ENCODE measurements around the gene HDLBP.
"Not testable (repeated sequence)": the region's sequence is repeated elsewhere in the genome, so short reads cannot be mapped to it uniquely, and the experiment has no call there.

HDLBP gene

DNA sequence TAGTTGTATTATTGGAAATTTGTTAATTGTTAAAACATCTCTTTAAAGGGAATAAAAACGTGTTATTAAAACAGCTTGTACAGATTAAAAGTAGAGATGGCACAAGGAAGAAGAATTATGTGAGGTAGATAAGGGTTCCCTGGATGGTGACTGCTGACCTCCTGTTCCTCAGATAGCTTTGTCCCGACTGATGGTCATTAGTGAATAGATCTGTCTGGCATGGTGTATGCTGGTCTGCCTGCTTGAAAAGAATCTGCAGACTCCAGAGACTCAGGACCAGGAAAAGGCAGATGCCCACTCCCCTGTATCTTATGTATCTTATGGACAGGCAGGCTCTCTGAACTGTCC, 35.0 kb upstream of the HDLBP start:
- H3K4me3 ChIP-seq (ENCODE audit: low read length) = no peak overlapping the region
- TF ChIP-seq ZNF274 (IDR thresholded peaks at IDR 0.05; ENCODE audit: low read depth, low read length) = no peak

DNA sequence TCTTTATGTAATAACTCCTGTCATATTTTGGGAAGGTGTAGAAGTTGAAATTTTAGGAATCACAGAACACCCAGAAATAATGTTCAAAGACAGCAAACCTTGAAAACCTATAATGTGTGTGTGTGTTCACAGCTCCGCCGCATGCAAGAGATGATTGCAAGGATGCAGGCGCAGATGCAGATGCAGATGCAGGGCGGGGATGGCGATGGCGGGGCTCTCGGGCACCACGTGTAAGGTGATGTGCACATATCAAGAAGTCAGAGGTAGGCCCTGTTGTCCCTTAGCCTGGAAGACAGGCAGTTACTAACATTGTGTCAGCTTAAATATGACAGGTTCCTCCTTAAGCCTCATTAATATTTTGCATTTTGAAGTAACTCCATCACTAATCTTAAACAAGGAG, 34.5 kb upstream of the HDLBP start:
- no peak for TF ChIP-seq ZNF274 (IDR thresholded peaks at IDR 0.05; ENCODE audit: low read depth, low read length)
- H3K4me3 ChIP-seq (ENCODE audit: low read length) = no peak overlapping the region

- H3K4me3 ChIP-seq (ENCODE audit: low read length) = no peak overlapping the region
- no peak for TF ChIP-seq ZNF274 (IDR thresholded peaks at IDR 0.05; ENCODE audit: low read depth, low read length)
Observed at GRCh38 chr2:241344925-241345651, 29.6 kb upstream of the HDLBP start.

GRCh38 chr2:241340631-241341163, 25.2 kb upstream of the HDLBP start:
- H3K4me3 ChIP-seq (ENCODE audit: low read length) = no peak overlapping the region
- TF ChIP-seq ZNF274 (IDR thresholded peaks at IDR 0.05; ENCODE audit: low read depth, low read length) = no peak

GRCh38 chr2:241339839-241340630, 24.6 kb upstream of the HDLBP start:
- TF ChIP-seq ZNF274 (IDR thresholded peaks at IDR 0.05; ENCODE audit: low read depth, low read length) = no peak
- no peak overlapping the region for H3K4me3 ChIP-seq (ENCODE audit: low read length)

- no peak overlapping the region for H3K4me3 ChIP-seq (ENCODE audit: low read length)
- TF ChIP-seq ZNF274 (IDR thresholded peaks at IDR 0.05; ENCODE audit: low read depth, low read length) = no peak
Observed at GRCh38 chr2:241334813-241335212, 19.3 kb upstream of the HDLBP start.

DNA sequence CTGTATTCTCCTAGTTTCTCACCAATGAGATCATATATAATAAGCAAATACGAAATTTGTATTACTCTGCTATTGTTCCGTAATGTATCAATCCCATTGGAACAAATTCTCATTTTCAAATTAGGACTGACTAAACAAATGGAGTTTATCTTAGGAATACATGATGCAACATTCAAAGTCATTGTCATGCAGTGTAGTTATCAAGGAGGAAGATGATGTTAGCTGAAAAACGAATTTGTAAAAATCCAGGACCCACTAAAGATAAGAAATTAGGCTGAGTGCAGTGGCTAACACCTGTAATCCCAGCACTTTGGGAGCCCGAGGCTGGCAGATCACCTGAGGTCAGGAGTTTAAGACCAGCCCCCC, 15.1 kb upstream of the HDLBP start:
- no peak for TF ChIP-seq ZNF274 (IDR thresholded peaks at IDR 0.05; ENCODE audit: low read depth, low read length)

DNA sequence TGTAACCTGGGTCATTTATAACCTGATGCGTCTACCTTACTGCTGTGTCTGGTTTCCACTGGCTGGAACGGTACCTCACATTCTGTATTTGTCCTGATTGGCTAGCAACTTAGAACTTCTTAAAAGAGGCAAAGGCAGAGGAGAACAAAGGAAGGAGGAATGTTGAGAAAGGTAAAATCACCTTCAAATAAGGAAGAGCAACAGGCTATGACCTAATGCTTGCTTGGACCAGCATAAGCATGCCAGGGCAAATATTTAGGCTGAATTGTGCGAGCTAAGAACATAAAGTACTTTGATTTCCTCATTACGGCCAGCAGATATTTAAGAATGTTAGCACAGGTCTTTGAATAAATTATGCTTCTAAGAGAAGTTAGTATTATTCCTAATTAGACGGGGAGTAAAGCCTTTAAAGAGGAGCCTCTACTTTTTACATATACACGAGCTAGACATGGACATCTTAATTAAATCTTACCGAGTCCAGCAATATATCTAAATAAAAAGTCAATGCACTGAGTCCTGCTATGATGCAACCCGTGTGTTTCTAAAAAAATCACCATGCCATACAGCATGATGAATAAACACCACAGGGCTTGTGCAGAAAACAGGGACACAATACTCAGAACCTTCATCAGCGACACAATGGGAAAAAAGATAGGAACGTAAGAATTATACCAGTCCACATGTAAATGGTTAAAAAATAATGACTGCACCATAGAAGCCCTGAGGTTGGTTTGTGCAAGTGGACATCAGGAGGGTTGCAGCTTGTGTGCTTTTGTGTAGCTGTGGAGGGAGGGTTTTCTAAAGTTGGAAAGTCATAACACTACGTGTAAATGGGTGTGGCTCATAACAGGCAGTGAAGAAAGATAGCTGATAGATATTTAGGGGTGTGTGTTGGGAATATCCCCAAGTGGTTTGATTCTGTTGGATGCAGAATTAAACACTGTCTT, 14.5 kb upstream of the HDLBP start:
- no peak for TF ChIP-seq ZNF274 (IDR thresholded peaks at IDR 0.05; ENCODE audit: low read depth, low read length)
- H3K4me3 ChIP-seq (ENCODE audit: low read length) = no peak overlapping the region

More for the DNA sequence above, 15.1 kb upstream of the HDLBP start:
- no peak overlapping the region for H3K4me3 ChIP-seq (ENCODE audit: low read length)

DNA sequence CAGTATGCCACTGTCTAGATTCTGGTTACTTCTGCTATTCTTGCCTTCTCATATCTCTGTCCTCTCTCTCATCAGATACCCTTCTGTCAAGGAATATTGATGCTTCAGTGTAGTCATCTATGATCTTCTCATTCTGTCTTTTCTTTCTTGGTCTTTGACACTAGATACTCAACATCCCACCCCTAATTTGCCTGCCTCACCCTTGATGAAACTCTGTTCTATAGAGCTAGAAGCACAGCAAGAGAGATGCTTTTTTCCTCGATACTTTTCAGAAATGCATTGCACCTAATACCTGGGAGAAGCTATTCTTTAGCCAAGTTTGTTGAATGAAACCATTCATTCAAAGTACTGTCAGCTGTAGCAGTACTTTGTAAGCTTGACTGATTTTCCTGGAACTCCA, 9.8 kb upstream of the HDLBP start:
- H3K4me3 ChIP-seq (ENCODE audit: low read length) = no peak overlapping the region
- TF ChIP-seq ZNF274 (IDR thresholded peaks at IDR 0.05; ENCODE audit: low read depth, low read length) = no peak

- no peak overlapping the region for H3K4me3 ChIP-seq (ENCODE audit: low read length)
- TF ChIP-seq ZNF274 (IDR thresholded peaks at IDR 0.05; ENCODE audit: low read depth, low read length) = no peak
Observed at GRCh38 chr2:241324775-241325174, 9.3 kb upstream of the HDLBP start.

GRCh38 chr2:241323778-241324177, 8.3 kb upstream of the HDLBP start:
- no peak overlapping the region for H3K4me3 ChIP-seq (ENCODE audit: low read length)
- TF ChIP-seq ZNF274 (IDR thresholded peaks at IDR 0.05; ENCODE audit: low read depth, low read length) = no peak

DNA sequence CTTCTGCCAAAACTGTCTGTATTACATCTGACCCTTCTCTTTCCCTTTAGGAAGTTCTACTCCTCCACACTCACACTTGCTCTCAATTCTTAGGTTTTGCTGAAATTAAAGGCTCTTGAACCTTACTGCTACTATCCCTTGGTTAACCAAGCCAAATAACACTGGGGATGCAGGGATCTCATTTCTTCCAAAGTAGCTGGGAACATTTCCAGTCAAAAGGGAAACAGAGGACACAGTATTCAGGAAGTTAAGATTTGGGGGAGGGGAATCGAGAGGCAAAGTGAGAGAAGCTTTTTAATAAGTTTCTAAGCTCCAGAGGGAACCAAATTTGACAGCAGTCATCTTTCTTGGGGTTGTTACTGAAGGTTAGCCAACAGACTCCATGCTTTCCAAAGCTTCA, 6.4 kb upstream of the HDLBP start:
- 0 out of 2 replicates have a peak overlapping the region, but pooled peaks have one; percentile 29 for H3K4me3 ChIP-seq (ENCODE audit: low read length)
- TF ChIP-seq ZNF274 (IDR thresholded peaks at IDR 0.05; ENCODE audit: low read depth, low read length) = no peak

- H3K4me3 ChIP-seq (ENCODE audit: low read length) = no peak overlapping the region
- TF ChIP-seq ZNF274 (IDR thresholded peaks at IDR 0.05; ENCODE audit: low read depth, low read length) = no peak
Observed at GRCh38 chr2:241321033-241321432, 5.6 kb upstream of the HDLBP start.

DNA sequence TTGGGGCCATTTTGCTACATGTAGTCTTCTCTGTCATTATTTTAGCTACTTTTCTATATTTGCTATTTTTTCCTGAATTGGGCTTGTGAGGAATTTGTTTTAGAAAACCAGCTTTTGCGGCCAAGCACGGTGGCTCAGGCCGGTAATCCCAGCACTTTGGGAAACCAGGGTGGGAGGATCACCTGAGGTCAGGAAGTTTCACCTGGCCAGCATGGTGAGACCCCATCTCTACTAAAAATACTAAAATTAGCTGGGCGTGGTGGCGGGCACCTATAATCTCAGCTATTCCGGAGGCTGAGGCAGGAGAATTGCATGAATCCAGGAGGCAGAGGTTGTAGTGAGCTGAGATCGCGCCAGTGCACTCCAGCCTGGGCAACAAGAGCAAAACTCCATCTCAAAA, 4.9 kb upstream of the HDLBP start:
- no peak for TF ChIP-seq ZNF274 (IDR thresholded peaks at IDR 0.05; ENCODE audit: low read depth, low read length)
- H3K4me3 ChIP-seq (ENCODE audit: low read length) = no peak overlapping the region

GRCh38 chr2:241318830-241319229, 3.4 kb upstream of the HDLBP start:
- H3K4me3 ChIP-seq (ENCODE audit: low read length) = not testable (repeated sequence)
